NCI-H774 (cell line): ENCODE data around the gene RASSF3.

ENCODE experiments used
- DNase-seq: peaks from one replicate; lab custom pipeline; 2025; lab: John Stamatoyannopoulos, UW

RASSF3 gene

GRCh38 chr12:64691795-64692583, 81.7 kb downstream of the RASSF3 start:
- DNase-seq, result no peak

DNA sequence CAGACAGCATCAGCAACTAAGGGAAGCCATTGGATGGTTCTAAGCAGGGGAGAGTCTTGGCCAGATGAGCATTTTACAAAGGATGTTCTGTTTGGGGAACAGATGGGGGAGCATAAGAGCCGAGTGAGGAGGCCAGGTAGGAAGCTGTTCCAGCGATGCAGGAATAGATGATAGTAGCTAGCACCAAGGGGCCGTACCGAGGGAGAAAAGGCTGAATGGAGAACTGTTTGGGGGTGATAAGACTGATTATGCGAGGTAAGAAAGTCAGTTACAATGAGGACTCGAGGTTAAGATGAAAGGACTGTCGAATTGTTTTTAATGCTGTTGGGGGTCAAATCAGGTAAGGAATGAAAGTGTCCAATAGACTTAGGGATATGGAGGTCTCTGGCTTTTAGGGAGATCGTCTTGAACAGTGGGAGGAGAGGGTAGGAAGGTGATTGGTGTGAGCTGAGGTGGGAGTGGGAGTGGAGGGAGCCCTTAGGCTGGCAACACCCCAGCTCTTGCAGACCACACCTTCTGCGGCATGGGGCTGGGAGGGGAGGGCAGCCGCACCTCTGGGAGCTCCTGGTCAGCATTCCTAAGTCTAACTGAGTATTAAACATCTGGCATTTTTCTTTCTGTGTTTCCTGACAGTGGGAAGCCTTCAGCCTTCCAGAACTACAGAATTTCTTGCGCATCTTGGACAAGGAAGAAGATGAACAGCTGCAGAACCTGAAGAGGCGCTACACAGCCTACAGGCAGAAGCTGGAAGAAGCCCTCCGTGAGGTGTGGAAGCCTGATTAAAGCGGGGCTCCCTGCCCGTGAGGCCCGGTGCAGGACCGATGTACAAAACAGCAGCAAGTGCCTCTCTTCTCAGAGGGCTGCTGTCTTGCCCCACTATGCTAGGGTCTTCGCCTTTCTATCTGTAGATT, 84.1 kb downstream of the RASSF3 start:
- DNase-seq, result no peak

DNA sequence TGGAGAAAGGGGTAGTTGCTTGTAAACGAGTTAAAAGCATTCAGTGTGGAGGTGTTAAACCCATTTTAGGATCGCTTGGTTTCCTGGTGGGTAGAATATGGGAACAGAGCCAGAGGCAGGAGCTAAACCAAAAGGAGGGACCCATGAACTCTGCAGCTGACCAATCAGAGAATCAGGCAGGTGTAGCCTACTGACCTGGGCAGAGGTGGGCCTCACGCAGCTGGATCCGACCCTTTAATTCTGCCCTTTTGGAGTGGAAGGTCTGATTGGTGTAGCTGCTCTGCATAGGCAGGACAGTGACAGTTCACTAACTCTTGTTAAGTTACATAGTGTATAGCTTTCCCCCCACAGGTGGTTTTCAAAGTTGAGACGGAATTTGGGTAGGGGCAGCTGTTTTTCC, 85.3 kb downstream of the RASSF3 start:
- DNase-seq, result no peak

DNA sequence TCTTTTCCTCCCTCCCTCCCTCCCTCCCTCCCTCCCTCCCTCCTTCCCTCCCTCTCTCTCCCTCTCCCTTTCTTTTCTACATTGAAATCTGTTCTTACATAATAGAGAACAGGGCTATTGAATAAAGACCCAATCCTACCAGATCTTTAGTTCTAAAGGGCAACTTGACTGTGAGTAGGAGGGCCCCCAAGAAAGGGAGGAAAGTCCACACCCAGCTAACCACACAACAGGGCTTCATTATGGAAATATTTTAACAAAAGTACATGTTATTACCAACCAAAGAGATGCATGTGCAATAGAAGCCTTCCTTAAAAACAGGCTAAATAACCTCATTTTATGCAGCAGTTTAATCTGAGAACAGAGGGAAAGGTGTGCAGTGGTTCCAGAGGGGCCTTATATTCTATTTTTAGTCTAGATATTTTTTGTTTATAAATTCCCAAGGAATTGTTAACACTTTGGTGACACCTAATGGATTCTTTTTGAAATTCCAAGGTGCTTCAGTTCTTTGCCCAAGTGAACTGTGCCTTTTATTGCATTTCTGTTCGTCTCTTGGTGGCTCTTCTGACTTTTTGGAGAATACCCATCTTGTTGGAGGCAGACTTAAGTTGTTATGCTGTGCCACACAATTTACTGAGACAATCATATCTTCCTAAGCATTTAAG, 85.9 kb downstream of the RASSF3 start:
- peak; percentile 15 for DNase-seq

DNA sequence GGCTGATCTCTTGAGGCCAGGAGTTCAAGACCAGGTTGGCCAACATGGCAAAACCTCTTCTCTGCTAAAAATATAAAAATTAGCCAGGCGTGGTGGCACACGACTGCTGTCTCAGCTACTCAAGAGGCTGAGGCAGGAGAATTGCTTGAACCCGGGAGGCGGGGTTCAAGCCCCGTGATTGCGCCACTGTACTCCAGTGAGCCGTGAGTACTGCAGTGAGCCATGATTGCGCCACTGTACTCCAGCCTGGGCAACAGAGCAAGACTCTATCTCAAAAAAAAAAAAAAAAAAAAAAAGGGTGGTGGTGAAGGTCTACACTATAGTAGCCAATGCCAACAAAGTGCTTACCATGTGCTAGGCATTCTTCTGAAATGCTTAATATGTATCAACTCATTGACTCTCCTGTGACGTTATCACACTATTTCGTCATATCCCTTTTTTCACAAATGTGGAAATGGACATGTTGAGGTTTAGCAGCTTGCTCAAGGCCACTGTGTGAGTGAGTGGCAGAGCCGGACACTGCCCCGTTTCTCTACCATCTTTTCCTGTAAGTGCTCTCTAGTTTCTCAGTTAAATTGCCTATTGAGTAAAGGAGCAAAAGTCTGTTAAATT, 89.3 kb downstream of the RASSF3 start:
- DNase-seq, result no peak

DNA sequence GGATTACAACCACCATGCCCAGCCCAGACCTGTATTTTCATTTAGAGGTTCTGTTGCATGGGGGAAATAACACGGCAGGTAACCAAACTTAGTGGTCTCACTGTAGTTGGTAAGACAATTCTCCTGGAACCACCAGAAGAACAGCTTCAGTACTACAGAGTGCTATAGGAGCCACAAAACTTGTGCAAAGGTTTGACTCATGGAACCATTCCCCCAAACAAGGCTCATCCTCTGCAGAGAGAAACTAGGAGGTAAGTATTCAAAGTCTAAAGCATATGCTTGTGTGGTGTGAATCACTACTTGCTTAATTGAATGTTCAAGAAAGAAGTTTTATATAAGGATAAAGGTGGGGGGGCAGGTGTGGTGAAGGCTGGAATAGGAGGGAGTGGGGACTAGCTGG, 90.2 kb downstream of the RASSF3 start:
- no peak for DNase-seq

DNA sequence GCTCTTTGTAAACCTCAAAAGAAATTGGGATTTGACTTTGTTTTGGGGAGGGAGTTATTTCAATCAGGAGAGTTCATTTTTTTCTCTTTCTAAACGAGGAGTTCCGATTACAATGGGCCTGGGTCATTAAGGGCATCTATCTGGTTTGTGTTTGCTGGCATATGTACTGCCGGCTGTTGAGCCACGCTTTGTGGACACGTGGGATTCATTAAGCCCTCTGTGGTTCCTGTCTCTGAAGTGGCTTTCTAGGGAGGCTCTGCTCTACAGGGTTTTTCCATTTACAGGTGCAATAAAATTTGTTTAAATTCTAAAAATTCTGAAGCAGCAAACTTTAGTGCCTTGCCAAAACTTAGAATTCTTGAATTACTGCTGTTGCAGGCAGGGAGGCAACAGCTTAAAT, 91.0 kb downstream of the RASSF3 start:
- DNase-seq, result no peak

- DNase-seq, result no peak
Observed at GRCh38 chr12:64706306-64706705, 96.0 kb downstream of the RASSF3 start.

- no peak for DNase-seq
Observed at GRCh38 chr12:64706857-64707256, 96.6 kb downstream of the RASSF3 start.

GRCh38 chr12:64707362-64707761, 97.1 kb downstream of the RASSF3 start:
- no peak for DNase-seq

DNA sequence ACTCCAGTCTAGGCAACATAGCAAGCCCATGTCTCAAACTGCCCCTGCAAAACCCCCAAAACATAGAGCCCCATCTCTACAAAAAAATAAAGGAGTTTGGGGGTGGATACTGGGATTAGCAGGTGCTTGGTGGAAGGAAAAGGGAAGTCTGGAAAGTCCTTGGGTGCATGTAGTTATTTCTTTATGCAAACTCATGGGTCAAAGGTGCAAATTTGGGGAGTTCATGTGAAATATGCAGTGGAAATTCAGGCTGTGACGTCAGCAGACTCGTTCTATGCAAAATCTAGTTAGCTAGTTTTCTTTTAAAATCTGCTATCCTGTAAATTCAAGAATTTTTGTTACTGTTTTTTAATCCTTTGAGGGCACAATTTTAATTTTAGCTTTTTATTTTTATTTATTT, 97.6 kb downstream of the RASSF3 start:
- no peak for DNase-seq

DNA sequence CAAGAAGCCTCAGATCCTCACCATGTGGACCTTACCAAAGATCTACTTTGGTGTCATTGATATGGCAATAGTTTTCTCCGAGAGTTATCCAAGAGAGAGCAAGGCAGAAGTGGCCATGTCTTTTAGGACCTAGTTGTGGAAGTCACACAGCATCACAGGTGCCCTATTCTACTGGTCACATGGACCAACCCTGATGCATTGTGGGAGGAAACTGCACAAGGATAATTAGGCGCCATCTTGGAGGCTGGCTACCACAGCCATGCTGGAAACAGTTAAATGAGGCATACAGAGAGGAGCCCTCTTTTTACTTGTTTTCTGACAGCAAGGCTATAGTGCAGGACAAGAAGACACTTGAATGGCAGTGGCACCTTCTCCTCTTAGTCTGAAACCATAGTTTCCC, 99.1 kb downstream of the RASSF3 start:
- no peak for DNase-seq

GRCh38 chr12:64713376-64713775, 103.1 kb downstream of the RASSF3 start:
- DNase-seq, result no peak

DNA sequence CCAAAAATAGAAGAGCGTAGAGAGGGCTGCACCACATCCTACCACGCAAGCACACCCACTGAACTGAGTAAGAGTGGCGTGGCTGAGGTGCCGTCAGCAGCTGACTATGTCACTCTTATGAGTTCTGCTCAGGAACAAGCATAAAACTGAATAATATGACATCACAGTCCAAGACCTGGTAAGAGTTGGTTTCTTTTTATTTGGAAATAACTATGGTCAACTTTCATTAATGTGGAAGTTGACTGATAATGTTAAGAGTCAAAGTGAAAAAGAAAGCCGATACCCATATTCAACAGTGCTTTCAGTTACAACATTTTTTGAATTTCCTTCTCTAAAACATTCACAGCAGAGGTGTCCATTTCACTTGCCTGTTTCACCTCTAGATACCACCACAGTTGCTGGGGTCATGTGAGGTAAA, 104.3 kb downstream of the RASSF3 start:
- DNase-seq, result no peak

- DNase-seq, result no peak
Observed at GRCh38 chr12:64716371-64716770, 106.1 kb downstream of the RASSF3 start.

GRCh38 chr12:64716839-64717455, 106.7 kb downstream of the RASSF3 start:
- DNase-seq, result no peak

- DNase-seq, result no peak
Observed at GRCh38 chr12:64718649-64719048, 108.4 kb downstream of the RASSF3 start.

DNA sequence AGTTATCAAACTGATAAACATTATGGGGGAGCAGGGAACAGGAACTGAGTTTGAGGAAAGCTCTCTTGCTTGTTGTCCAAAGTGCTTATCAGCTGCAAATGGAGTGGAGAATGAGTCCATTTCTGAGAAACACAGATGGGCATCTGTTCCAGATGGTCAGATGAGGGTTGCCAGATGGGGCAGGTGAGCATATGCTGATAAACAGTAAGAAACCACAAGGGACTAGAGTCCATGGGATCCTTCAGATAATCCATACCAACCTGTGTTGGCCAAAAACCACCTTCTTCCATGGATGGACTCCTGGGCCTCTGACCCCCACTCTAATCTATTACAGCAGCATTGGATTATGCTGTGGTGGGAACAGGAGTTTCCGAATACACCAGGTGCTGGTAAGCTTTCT, 110.6 kb downstream of the RASSF3 start:
- DNase-seq, result no peak

DNA sequence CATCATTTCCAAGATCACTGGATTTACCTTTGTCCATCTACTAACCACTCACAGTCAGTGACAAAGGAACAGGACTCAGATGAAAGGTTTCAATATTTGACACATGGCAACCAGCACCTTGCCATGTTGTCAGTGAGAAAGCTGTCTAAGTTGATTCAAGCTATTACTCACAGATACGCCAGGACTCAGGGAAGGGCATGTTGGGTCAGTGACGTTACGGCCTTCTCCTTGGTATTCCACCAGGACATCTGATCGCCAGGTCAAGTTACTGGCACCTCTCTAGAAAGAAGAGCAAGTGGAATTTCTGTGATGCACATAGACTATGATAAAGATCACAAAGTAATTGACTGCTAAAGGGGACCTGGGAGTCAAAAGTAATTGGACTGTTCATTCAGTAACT, 112.5 kb downstream of the RASSF3 start:
- no peak for DNase-seq

- no peak for DNase-seq
Observed at GRCh38 chr12:64723630-64724029, 113.3 kb downstream of the RASSF3 start.

DNA sequence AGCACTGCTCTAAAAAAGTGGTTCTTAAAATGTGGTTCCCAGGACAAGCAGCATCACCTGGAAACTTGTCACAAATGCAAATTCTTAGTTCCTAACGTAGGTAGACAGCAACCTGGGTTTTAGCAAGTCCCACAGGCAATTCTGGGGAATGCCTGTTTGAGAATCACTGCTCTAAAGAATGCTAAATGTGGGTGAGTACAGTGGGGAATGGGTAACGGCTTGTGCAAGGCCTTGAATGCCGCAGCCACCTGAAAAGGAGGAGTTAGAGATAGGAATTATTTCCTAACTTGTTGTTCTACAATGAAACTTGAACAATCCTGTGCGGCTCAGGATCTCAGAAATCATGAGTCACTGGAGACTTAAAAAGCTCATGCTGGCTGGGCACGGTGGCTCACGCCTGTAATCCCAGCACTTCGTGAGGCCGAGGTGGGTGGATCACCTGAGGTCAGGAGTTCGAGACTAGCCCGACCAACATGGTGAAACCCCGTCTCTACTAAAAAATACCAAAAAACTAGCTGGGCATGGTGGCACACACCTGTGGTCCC, 114.0 kb downstream of the RASSF3 start:
- DNase-seq, result no peak
